Globus pallidus (tissue), 1 donor: ENCODE data around the gene CNNM2.
"Not testable (repeated sequence)": the region's sequence is repeated elsewhere in the genome, so short reads cannot be mapped to it uniquely, and the experiment has no call there.

Source experiments
- DNase-seq: peaks from one replicate; pipeline ENCODE4 v3.0.0-alpha.2; 2015; ENCODE audit warnings: low spot score

Gene CNNM2

GRCh38 chr10:102926842-102927241 lies 8.7 kb downstream of the CNNM2 start:
- DNase-seq: no peak

- no peak for DNase-seq
Observed at GRCh38 chr10:102927311-102928010, 9.4 kb downstream of the CNNM2 start.

DNA sequence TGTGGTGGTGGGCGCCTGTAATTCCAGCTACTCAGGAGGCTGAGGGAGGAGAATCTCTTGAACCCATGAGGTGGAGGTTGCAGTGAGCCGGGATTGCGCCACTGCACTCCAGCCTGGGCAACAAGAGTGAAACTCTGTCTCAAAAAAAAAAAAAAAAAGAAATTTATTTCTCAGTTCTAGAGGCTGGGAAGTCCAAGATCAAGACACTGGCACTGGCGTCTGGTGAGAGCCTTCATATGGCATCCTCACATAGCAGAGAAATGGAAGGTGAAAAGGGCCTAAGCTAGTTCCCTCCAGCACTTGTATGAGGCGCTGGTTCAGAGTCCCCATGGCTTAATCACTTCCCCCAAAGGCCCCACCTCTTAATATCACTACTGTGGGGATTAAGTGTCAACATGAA lies 10.3 kb downstream of the CNNM2 start:
- DNase-seq: not testable (repeated sequence)

DNA sequence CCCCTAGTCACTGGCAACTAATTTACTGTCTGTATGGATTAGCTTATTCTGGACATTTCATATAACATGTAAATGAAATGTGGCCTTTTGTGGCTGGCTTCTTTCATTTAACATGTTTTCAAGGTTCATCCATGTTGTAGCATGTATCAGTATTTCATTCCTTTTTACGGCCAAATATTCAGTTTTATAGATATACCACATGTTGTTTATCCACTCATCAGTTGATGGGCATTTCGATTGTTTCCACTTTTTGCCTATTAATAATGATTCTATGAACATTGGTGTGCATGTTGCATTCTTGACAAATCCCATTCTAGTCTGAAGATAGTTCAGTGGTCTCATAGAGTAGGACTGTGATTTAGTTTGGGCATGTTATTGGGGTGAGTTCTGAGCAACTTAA lies 12.6 kb downstream of the CNNM2 start:
- no peak for DNase-seq

DNA sequence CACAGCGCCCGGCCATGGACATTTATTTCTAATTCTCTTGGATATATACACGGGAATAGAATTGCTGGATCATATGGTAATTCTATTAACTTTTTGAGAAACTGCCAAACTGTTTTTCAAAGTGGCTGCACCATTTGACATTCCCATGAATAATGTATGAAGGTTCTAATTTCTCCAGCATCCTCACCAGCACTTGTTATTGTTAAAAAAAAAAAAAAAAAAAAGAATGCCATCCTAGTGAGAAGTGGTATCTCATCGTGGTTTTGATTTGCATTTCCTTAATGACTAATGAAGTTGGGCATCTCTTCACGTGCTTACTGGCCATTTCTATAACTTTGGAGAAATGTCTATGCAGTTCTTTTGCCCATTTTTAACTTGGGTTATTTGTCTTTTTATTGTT lies 13.5 kb downstream of the CNNM2 start:
- DNase-seq: no peak

- no peak for DNase-seq
Observed at GRCh38 chr10:102935505-102935904, 17.4 kb downstream of the CNNM2 start.

DNA sequence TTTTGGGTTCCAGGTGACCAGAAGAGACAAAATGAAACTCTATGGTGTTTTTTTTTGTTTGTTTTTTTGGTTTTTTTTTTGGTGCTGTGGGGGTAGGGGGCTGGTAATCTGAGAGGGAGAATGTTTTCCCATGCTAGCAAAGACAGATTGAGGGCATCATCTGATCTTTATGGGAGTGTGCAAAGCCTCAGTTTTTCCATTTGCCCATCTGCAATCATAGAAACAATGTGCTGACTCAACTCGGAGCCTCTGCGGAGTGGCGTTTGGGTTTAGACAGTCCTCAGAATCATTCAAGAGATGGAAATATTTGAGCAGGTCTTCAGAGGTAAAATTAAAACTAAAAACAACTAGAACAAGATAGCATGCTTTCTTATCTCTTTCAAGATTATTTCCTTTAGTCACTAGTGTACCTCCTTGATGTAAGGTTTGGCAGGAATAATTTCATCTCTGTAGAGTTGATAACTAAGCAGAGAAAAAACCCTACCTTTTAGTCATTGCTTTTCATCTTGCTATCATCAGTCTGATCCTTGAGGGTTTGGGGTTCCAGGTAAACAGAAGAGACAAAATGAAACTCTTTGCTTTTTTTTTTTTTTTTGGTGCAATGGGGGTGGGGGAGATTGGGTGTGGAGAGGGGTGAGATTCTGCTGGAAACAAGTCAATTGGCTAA lies 18.0 kb downstream of the CNNM2 start:
- DNase-seq: no peak

DNA sequence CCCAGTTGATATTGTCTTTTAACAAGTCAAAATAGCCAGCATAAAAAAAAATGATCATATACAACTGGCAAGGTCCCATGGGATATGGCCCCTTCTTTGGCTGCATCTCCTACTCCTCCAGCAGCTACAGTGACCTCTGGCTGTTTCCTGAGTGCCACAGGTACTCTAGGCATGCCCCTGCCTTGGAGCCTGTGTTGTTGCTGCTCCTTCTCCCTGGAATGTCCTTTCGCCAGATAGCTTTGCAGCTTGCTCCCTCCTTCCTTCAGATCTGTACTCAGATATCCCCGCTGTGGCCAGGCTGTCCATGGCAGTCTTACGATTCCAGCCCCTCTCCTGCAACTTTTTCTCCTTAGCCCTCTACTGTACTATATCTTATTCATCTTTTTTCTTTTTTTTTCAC lies 23.3 kb downstream of the CNNM2 start:
- DNase-seq: no peak

- DNase-seq: no peak
Observed at GRCh38 chr10:102945449-102945848, 27.4 kb downstream of the CNNM2 start.

- DNase-seq: no peak
Observed at GRCh38 chr10:102945962-102946361, 27.9 kb downstream of the CNNM2 start.

DNA sequence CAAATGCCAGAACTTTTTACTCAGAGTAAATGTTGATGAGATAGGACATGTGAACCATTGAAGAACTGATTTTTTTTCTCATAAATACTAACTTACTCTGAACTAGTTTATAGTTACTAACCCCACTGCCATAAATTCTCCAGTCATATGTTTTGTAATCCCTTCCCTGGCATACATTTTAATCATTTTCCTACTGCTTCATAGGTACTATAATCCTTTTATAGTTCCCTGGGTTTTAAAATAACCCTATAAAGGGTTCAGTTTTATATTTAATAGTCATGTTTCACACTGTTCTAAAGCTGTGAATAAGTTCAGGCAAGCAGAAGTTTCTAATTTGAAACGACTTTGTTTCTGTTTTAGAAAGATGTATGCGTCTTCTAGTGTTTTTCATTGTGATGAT lies 28.9 kb downstream of the CNNM2 start:
- no peak for DNase-seq

- no peak for DNase-seq
Observed at GRCh38 chr10:102948176-102948575, 30.1 kb downstream of the CNNM2 start.

GRCh38 chr10:102948786-102949185 lies 30.7 kb downstream of the CNNM2 start:
- no peak for DNase-seq

DNA sequence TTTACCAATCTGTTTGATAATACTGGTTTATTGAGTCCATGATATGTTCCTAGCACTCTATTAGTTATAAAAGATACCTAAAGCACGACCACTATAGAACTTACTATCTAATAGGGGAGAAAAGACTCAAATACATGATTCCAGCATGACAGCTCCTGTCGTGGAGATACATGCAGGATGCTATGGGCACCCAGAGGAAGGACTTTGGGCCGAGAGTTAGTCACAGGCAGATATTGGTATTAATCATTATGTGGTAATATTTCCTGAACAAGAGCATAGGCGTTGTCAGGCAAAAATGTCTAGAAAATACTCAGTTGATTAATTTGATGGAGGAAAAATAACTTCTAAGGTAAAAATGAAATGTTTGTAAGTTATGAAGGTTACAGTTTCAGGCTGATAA lies 31.8 kb downstream of the CNNM2 start:
- DNase-seq: no peak

DNA sequence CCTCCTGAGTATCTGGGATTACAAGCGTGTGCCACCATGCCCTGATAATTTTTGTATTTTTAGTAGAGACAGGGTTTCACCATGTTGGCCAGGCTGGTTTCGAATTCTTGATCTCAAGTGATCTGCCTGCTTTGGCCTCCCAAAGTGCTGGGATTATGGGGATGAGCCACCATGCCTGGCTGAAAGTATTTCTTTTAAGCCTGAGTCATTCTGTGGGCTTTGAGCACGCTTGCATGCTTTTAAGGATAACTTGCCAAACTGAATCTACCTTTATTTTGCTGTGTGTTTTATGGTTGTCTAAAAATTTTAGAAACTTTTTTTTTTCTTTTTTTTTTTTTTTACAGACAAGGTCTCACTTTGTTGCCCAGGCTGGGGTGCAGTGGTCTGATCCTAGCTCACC lies 33.2 kb downstream of the CNNM2 start:
- DNase-seq: no peak

DNA sequence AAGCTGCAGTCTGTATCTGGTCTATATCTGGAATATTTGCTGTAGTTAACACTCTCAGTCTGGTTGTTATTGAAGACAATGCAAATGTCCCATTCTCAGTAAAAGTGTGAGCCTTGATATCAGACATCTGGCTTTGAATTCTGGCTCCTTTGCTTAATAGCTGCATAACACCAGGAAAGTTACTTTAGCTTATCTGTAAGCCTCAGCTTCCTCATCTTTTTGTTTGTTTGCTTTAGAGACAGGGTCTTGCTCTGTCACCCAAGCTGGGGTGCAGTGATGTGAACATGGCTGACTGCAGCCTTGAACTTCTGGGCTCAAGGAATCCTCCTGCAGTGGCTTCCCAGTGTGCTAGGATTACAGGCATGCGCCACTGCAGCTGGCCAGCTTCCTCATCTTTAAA lies 41.3 kb downstream of the CNNM2 start:
- DNase-seq: no peak

DNA sequence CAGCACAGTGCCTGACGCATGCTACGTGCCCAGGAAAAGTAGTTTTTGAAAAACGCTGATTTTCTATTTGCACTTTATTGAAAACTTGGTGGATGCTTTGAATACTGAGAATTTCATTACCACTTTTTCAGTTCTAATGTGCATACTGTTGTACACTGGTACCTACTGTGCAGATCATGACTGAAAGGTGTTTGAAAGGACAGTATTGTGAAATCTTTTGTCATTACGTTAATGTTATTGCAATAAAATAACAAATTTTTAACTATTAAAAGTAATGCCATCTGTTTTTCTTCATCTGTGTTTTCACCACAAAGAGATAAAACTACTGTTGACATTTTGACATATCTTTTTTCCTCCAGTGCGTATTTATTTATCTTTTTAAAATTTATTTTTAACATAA lies 42.1 kb downstream of the CNNM2 start:
- DNase-seq: no peak

- no peak for DNase-seq
Observed at GRCh38 chr10:102962267-102962666, 44.2 kb downstream of the CNNM2 start.

DNA sequence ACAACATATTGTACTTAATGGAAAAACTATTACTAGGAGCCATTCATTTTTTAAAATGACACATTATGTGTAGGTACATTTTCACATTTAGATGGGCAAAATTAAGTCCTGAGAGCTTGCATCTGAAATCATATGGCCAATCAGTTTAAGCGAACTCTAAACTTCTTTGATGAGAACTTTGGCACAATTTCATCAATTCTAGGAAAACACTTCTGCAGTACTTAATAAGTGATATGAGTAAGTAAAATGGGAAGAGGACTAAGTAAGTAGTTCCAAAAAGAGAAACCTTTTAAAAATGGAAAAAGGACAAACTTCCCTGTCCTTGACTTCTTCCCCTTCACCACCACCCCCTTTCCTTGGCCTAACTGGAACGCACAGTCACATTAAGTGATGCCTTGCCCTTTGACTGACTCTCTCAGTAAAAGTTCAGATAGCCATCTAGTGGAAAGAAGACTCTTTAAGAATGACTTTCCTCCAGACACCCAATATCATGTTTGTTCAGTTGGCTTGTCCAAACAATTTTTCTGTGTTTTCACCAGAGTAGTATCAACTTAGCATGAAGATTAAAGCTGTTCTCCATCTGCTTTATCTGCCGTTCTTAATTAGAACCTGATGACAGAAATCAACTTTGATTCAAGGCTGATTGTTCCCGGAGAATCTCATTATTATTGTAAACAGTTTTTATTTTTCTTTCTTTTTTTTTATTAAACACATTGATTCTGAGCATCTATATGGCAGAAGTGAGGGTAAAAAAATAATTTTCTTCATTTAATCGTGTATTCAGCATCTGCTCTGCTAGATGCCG lies 45.1 kb downstream of the CNNM2 start:
- DNase-seq: no peak

DNA sequence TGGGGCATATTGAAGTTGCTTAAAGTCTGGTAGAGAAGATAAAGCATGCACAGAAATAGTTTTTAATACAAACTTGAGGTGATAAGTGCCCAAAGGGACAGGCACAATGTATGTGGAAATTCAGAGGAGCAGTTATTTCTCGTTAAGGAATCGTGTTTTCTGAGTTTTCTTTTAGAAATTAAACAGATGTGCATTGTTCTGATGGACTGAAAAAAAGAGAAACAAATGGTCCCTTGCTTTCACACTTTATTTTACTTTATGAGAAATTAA lies 45.6 kb downstream of the CNNM2 start:
- no peak for DNase-seq

- DNase-seq: not testable (repeated sequence)
Observed at GRCh38 chr10:102964064-102964463, 46.0 kb downstream of the CNNM2 start.

GRCh38 chr10:102964713-102965112 lies 46.6 kb downstream of the CNNM2 start:
- no peak for DNase-seq

- no peak for DNase-seq
Observed at GRCh38 chr10:102965311-102965851, 47.3 kb downstream of the CNNM2 start.
